Left hindlimb (tissue), 1 donor: ENCODE results near the gene VAMP8.
"Not testable (repeated sequence)": the region's sequence is repeated elsewhere in the genome, so short reads cannot be mapped to it uniquely, and the experiment has no call there.

Experiments
- DNase-seq: peaks from one replicate; pipeline ENCODE4 v3.0.0-alpha.2; 2018

VAMP8 gene

DNA sequence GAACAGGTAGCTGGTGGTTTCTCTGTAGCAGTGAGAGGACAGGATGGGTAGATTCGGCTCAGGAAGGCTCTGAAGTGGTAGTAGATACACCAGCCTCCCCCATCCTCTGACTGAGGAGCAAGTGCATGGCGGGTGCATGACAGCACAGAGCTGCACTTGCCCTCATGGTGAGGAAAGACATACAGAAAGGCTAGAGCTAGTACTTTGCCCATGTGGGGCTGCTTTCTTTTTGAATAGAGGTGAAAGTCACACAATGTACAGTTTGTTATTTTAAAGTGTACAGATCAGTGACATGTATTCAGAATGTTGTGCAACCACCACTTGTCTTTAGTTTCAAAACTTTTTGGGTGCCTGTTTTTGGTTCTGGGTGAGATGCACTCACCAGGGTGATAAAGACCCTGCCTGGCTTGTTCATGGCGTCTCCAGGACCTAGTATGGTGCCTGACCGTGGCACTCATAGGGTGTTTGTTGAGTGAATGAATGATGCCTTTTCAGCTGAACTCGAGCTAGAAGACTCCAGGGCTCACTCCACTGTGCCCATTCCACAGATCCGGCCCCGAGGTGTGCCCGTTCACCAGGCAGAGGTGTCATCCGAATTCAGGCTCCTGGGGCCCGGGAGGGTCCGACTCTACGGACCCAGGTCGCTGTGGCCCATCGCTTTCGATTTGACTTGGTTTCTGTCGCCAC lies 6.4 kb downstream of the VAMP8 start:
- no peak for DNase-seq

- DNase-seq = no peak
Measured at GRCh38 chr2:85584354-85584856, 7.0 kb downstream of the VAMP8 start, which contains the start of gene VAMP5. TSS of gene VAMP5 (plus strand) at chr2:85584431. CDS start at chr2:85584491, 60 bp downstream.

- no peak for DNase-seq
Measured at GRCh38 chr2:85584857-85585780, 7.7 kb downstream of the VAMP8 start.

DNA sequence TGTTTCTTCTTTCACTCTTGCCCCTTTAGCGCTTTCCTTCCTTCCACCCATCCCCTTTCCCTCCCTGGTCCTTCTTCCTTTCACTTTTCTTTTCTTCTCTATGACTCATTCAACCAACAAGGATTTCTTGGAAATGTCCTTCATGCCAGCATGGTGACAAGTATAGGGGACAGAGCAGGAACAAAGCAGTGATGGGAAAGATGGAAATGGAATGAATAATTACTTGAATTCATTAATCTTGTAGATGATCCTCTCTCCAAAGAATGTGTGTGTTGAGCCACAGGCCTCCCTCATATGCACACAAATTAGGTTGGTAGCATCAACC lies 8.4 kb downstream of the VAMP8 start:
- no peak for DNase-seq

DNA sequence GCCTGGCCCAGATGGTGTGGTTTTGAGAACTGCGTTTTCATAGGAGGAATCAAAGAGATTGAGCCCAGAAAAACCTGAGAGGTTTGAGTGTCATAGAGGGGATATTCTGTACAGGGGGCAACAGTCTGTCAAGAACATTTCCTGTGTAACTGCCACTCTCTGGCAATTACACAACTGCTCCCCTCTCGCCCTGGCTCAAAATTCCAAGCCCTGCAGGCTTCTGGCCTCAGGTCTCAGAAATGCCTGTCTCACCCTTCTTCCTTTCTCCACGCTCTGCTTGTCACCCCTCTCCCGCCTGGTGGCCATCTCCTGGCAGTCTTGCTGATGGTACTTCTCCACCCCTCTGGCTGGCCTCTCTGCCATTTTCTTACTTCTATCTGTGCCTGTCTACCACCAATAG lies 10.8 kb downstream of the VAMP8 start:
- DNase-seq = no peak

DNA sequence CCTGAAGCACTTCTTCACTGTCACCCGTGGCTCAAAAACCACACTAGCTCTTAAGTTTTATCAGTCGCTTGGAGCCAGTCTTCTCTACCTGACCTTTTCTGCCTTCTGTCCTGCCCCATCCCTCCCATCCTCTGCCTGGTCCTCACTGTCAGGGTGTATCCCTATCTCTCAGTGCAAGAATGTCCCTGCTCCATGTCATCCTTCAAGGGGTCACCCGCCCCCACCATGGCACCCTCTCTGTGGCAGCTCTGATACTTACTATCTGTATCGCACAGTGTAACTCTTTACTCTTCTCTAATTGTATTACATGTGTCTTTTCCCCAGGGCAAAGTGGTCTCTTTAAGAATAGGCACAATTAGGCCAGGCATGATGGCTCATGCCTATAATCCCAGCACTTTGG lies 11.3 kb downstream of the VAMP8 start:
- DNase-seq = no peak

- DNase-seq = no peak
Measured at GRCh38 chr2:85589181-85589580, 11.8 kb downstream of the VAMP8 start.

DNA sequence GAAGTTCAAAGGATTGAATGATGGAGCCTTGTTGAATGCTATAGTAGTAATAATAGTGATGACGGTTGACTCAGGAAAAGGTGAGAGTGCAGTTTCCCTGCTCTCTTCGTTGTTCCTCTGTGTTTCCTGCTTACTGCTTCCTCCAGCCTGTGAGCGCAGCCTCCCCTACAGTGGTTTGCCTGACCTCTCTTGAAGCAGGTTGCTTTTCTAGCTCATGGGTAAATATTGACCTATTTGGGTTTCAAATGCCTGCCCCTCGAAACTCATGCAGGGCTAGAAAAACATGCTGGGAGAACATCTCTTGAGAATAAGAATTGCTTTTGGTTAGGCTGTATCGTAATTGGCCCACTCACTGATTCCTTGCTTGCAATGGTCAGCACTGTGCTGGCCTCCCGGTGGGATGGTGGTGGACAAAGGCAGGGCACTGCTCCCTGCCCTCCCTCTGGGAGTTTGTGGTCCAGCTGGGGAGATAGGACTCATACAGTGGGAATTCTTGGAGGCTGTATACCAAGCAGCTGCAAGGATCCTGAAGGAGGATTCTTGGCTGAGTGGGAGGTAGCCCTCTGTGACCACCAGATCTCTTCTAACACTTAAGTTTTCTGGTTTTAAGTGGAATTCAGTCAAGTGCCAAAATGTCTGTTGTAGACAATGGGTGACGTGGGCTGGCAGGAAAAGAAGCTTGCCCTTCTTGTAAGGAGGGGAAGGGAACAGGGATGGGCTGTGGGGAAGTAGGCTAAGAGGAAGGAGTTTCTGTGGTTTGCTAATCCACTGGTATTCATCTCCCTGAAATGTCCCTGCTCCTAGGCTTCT lies 12.8 kb downstream of the VAMP8 start:
- DNase-seq = no peak

DNA sequence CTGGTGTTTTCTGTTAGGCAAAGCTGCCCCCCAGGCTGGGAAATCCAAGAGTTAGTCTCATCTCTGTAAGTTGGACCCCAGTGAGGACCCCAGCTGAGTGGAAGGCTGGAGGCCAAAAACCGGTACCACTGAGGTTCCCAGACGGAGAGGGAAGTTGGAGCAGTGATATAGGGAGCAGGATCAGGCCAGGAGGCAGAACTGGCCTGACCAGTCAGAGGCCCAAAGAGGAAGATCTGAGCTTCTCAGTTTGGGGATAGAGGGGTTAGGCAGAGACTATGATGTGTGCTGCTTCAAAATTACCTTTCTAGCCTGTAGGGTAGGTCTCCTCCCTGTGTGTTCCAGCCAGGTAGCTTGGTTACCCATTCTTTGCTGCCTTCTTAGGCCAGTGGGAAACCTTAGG lies 13.6 kb downstream of the VAMP8 start:
- no peak for DNase-seq

DNA sequence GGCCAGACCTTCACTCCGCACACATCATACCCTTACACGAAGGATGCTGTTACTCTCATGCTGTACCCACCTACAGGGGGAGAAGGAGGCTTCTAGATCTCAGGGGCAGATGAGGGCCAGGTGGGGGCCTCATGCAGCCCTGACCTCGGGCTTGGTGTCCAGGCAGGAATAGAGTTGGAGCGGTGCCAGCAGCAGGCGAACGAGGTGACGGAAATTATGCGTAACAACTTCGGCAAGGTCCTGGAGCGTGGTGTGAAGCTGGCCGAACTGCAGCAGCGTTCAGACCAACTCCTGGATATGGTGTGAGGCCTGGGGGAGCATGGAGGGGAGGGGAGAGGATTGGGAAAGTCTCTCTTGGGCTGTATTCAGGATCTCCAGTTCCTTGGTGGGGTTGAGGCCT lies 14.2 kb downstream of the VAMP8 start:
- DNase-seq = no peak

GRCh38 chr2:85592299-85592698 lies 14.9 kb downstream of the VAMP8 start:
- not testable (repeated sequence) for DNase-seq

GRCh38 chr2:85593023-85593422 lies 15.6 kb downstream of the VAMP8 start:
- DNase-seq = no peak

DNA sequence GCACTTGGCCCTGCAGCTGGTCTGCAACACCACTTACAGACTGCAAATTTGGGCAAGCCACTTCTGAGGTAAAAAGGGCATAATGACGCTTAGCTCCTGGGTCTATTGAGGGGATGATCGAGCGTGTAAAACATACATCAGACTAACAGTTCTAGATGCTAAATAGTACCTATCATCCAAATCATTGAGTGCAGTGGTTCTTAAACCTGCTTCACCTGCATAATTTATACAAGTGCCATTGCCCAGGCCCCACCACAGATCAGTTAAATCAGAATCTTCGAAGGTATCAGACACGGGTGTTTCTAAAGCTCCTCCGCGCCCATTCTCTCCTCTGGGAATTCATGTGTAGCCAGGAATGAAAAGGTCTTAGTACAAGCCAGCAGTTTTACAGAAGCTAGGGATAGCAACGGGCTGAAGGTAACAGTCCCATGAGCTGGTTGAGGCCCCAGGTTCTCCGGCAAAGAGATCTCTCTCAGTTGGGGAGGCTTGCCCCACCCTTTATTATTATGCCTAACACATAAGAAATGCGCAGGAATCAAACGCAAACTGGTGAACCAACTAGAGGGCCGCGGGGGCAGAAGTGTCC lies 17.4 kb downstream of the VAMP8 start:
- no peak for DNase-seq

DNA sequence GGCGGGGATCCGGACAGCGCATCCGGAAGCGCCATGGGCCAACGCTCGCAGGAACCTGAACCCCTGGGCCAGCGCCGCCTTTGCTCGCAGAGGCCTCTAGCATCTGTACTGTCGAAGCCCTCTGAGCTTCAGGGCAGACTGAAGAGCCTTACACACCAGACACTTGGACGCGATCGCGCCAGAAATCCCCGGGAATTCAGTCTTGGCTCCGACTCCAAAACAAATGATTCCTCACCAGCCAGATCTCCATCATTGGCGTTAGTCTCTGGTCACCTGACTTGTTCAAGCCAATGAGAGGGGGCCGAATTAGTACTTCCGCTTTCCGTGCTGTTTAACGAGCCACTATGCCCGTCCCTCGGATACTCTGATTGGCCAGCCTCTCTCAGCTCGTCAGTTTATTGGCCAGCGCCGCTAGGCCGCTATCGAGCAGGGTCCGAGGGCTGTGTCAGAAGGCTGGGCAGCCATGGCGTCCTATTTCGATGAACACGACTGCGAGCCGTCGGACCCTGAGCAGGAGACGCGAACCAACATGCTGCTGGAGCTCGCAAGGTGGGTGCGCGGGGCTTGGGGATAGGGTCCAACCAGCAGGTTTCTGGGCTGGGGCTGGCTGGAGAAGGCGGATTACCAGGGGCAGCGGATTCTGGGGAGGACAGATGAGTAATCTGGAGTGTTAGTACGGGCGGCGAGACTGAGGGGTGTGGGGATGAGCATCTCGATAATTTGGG lies 18.1 kb downstream of the VAMP8 start, which contains the start of gene RNF181:
RNF181 (plus strand) TSS at position 445 of the 725 bp plus-strand sequence; CDS start at position 464, 19 bp downstream.
- DNase-seq = peak; percentile 98

DNA sequence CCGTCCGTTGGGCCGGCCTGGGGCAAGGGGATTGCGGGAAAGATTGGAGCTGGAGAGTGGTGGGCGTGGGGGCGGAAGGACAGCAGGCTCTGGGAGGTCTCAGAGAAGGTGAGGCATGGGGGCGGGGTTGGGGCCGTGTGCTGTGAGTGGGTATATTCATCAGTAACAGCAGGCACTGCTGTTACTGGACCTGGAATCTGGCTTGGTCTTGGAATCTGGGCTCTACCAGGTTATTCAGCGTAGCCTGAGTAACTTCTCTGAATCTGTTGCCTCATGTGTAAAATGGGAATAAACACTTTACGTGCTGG lies 18.6 kb downstream of the VAMP8 start:
- no peak for DNase-seq

- no peak for DNase-seq
Measured at GRCh38 chr2:85596486-85597143, 19.2 kb downstream of the VAMP8 start.

DNA sequence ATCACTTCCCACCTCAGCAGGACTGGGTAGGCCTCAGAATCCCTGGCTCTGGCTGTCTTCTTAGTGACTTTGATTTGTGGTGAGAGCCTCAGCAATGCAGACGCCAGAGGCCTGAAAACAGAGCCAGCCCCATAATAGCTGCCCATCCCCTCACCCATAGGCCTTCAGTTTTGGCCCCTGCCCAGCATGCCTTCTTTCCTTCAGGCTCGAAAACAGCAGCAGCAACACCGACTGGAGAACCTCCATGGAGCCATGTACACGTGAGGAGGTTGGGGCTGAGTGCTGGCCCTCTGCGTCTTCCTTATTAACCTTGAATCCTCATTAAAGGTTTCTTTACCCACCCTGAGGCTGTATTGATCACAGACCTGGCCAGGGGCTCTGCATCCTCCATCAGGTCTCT lies 19.9 kb downstream of the VAMP8 start:
- no peak for DNase-seq

DNA sequence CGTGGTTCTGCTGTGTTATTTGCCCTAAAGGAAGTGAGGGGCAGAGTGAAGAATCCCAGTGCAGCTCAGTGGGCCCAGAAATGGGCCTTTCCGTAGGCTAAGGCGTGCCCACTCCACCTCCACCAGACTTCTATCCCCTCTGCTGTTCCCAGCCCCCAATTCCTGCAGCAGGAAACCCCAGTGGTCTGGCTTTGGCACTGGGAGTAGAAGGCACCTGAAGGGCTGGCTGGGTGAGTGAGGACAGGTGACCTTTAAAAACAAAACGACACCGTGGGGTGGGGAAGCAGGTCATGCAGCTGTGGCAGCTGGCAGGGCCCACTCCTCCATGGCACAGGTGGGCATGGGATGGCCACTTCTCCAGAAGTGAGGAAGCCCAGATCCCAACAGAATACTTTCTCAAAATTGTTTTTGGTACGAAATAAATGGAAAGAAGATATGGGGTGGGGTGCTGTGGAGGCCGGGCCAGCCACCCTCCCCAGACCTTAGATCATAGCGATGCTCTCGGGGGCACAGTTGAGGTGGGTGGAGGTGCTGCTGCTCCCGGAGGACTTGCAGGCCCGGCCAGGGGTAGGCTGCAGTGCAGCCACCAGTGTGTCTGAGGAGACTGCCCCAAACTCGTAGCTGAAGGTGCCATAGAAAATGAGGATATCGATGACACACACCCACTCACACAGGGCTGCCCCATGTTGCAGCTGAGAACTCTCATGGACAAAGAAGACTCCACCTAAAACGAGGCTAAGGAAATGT lies 21.4 kb downstream of the VAMP8 start:
- no peak for DNase-seq

DNA sequence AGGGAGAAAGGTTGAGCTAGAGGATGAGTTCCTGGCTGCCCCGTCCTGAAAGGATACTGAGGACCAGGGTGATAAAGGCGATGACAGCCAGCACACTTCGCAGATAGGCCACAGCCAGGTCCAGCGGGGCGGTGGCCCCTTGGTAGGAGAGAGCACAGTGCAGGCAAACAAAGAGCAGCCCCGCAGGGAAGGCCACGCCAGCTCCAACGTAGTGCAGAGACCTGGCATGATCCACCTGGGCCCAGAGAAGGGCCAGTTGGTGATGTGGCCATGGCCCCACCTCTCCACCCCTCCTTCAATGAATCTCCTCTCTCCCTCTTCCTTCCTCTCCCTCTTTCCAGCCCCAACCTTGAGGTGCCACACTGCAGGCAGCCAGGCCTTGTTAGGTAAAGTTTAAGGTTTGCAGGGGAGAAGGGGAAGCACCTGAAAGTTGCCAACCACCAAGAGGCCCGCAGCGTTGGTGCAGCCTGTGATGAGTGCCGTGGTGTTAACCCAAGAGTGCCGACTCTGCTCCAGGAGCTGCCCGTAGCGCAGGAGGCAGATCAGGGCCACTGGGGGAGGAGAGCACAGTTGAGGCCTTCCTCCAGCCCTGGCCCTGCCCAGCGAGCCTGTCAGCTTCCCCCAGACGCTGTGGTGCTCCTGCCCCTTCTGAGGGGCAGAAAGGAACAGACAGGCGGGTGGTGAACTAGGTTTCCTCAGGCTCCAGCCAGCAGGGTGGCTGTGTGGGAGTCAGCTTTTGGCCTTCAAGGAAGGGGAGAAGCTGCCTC lies 22.3 kb downstream of the VAMP8 start:
- DNase-seq = no peak

- no peak for DNase-seq
Measured at GRCh38 chr2:85600235-85600575, 22.8 kb downstream of the VAMP8 start.
